Nephron (organoid): ENCODE measurements around the gene WDR54.

Experiments used
- H3K27ac Mint-ChIP-seq, 3 experiments: 2 replicates each; pipeline ENCODE4 v1.8.0; 2020; ENCODE audit warnings: mixed read lengths in 3 of 3, mild to moderate bottlenecking in 2 of 3, moderate library complexity in 1 of 3
- H3K27me3 Mint-ChIP-seq: 2 replicates; pipeline ENCODE4 v1.8.0; 2021; ENCODE audit warnings: low read depth, mild to moderate bottlenecking, moderate library complexity, mixed read lengths
- H3K36me3 Mint-ChIP-seq: 2 replicates; pipeline ENCODE4 v1.8.0; 2020; ENCODE audit warnings: low read depth, mixed read lengths
- H3K4me1 Mint-ChIP-seq: 2 replicates; pipeline ENCODE4 v1.8.0; 2020; ENCODE audit warnings: mixed read lengths
- H3K4me3 Mint-ChIP-seq, 3 experiments: 2 replicates each; pipeline ENCODE4 v1.8.0; 2020; ENCODE audit warnings: mild to moderate bottlenecking in 3 of 3, mixed read lengths in 3 of 3, moderate library complexity in 2 of 3
- H3K9me3 Mint-ChIP-seq: 2 replicates; pipeline ENCODE4 v1.8.0; 2020; ENCODE audit warnings: mixed read lengths
- CTCF ChIP-seq, 3 experiments: fragments of 200-600 bp; sonication (generic); IDR thresholded peaks; one replicate each; pipeline ENCODE4 v1.5.0; 2021; ENCODE audit warnings: antibody characterized with exemption in 3 of 3; ENCODE audit not compliant: unreplicated experiment in 3 of 3

WDR54 gene

DNA sequence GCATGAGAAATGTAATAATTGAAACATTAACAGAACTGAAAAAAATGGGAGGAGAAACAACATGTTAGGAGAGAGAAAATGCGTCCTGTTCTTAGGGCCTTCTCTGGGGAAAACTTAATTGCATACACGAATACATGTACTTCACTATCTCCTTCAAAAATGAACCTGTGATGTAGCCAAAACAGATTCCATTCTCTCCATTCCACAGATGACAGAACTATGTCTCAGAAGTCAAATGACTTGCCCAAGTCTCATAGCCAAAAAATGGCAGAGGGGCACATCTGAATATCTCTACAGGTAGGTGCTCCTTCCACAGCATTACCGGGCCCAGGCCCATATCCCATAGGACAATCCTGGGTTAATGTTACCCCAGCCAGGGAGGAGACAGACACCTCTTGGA, 37.5 kb upstream of the WDR54 start:
- Mint-ChIP-seq H3K36me3 (peaks cover 4% of the 10 kb centered on the region), H3K27me3 (no peaks in the 10 kb centered on the region), H3K27ac (no peak overlapping the region), H3K4me1 (peaks cover 19% of the 10 kb centered on the region), H3K9me3 (no peaks in the 10 kb centered on the region), H3K4me3 (no peak overlapping the region)
- TF ChIP-seq CTCF (IDR thresholded peaks at IDR 0.05; ENCODE audit: unreplicated experiment in 3 of 3), result no peak

DNA sequence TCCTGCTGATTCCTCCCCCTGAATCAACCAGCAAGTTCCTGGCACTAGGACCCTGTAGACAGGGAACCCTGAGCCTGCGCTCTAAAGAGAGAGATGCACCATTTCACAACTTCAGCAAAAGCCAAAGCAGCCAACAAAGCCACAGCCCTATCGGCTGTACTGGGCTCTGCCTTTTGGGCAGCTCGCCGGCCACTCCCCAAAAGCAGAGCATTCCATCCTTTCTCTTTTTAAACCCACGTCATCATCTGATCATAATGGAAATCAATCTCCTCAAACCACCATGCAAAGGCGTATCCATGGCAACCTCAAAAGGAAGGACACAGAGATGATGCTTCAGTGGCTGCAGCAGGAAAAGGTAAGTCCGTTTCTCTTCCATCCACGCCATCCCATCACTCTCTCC, 36.1 kb upstream of the WDR54 start:
- peaks cover 4% of the 10 kb centered on the region for H3K36me3 Mint-ChIP-seq
- H3K27ac Mint-ChIP-seq, result no peak overlapping the region
- H3K9me3 Mint-ChIP-seq, result no peaks in the 10 kb centered on the region
- no peak for TF ChIP-seq CTCF (IDR thresholded peaks at IDR 0.05; ENCODE audit: unreplicated experiment in 3 of 3)
- peaks cover 12% of the 10 kb centered on the region for H3K4me1 Mint-ChIP-seq
- no peak overlapping the region for H3K4me3 Mint-ChIP-seq
- no peaks in the 10 kb centered on the region for H3K27me3 Mint-ChIP-seq

DNA sequence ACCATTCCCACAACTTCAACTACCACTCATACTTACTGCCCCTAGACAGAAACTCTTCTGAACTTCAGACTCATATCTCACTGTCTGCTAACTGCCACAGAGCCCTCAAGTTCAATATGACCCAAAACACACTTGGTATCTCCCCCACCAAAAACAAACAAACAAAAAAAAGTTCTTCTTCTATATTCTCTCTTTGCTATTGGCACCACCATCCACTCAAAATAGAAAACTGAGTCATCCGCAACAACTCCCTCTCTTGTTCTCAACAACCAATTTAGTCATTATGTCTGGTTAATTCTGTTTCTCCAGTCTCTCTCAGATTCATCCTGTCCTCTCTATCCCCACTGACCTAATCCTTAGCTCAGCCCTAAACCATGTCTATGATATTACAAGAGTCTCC, 34.2 kb upstream of the WDR54 start:
- Mint-ChIP-seq H3K27me3 (no peaks in the 10 kb centered on the region), H3K36me3 (peaks cover 4% of the 10 kb centered on the region), H3K27ac (no peak overlapping the region), H3K9me3 (no peaks in the 10 kb centered on the region), H3K4me1 (no peaks in the 10 kb centered on the region), H3K4me3 (no peak overlapping the region)
- TF ChIP-seq CTCF (IDR thresholded peaks at IDR 0.05; ENCODE audit: unreplicated experiment in 3 of 3), result no peak

GRCh38 chr2:74390606-74391005, 30.9 kb upstream of the WDR54 start:
- Mint-ChIP-seq H3K9me3 (no peaks in the 10 kb centered on the region), H3K36me3 (no peaks in the 10 kb centered on the region), H3K4me3 (no peak overlapping the region), H3K4me1 (no peaks in the 10 kb centered on the region), H3K27ac (peak overlapping the region in 1 of 3 experiments; percentile 78), H3K27me3 (no peaks in the 10 kb centered on the region)
- TF ChIP-seq CTCF (IDR thresholded peaks at IDR 0.05; ENCODE audit: unreplicated experiment in 3 of 3), result no peak

- Mint-ChIP-seq H3K36me3 (no peaks in the 10 kb centered on the region), H3K27ac (peak overlapping the region in 1 of 3 experiments; percentile 94), H3K4me3 (no peak overlapping the region), H3K4me1 (no peaks in the 10 kb centered on the region), H3K9me3 (no peaks in the 10 kb centered on the region), H3K27me3 (no peaks in the 10 kb centered on the region)
- no peak for TF ChIP-seq CTCF (IDR thresholded peaks at IDR 0.05; ENCODE audit: unreplicated experiment in 3 of 3)
Measured at GRCh38 chr2:74391209-74391579, 30.3 kb upstream of the WDR54 start.

- Mint-ChIP-seq H3K36me3 (no peaks in the 10 kb centered on the region), H3K27me3 (no peaks in the 10 kb centered on the region), H3K27ac (peak overlapping the region in 1 of 3 experiments; percentile 100), H3K4me1 (no peaks in the 10 kb centered on the region), H3K4me3 (no peak overlapping the region), H3K9me3 (no peaks in the 10 kb centered on the region)
- peak; percentile 96 to 99 (median 98) for TF ChIP-seq CTCF (IDR thresholded peaks at IDR 0.05; ENCODE audit: unreplicated experiment in 3 of 3)
Measured at GRCh38 chr2:74391580-74392448, 29.7 kb upstream of the WDR54 start.
